Osteocyte (in vitro differentiated cells): ENCODE measurements around the gene RCAN3. TPM values are rescaled to one million over a fixed set of nuclear protein-coding genes. Genes with fewer than 3 reads are reported as not detected.

Source experiments
- DNase-seq: peaks from one replicate; pipeline ENCODE4 v3.0.0; 2021; ENCODE audit warnings: mixed read lengths; ENCODE audit not compliant: unreplicated experiment; ENCODE audit errors: extremely low spot score
- H3K27ac Mint-ChIP-seq: one replicate; pipeline ENCODE4 v1.8.0; 2021; ENCODE audit warnings: mild to moderate bottlenecking, mixed read lengths; ENCODE audit not compliant: unreplicated experiment
- H3K27me3 Mint-ChIP-seq: one replicate; pipeline ENCODE4 v1.8.0; 2021; ENCODE audit warnings: mixed read lengths; ENCODE audit not compliant: unreplicated experiment
- H3K36me3 Mint-ChIP-seq: one replicate; pipeline ENCODE4 v1.8.0; 2021; ENCODE audit warnings: mixed read lengths; ENCODE audit not compliant: unreplicated experiment
- H3K4me1 Mint-ChIP-seq: one replicate; pipeline ENCODE4 v1.8.0; 2021; ENCODE audit warnings: mixed read lengths; ENCODE audit not compliant: unreplicated experiment
- H3K4me3 Mint-ChIP-seq: one replicate; pipeline ENCODE4 v1.8.0; 2021; ENCODE audit warnings: mild to moderate bottlenecking, moderate library complexity, mixed read lengths; ENCODE audit not compliant: unreplicated experiment
- H3K9me3 Mint-ChIP-seq: one replicate; pipeline ENCODE4 v1.8.0; 2021; ENCODE audit warnings: mixed read lengths; ENCODE audit not compliant: unreplicated experiment
- total RNA-seq: library from RNA; stranded (reverse); gene quantifications from 2 replicates; pipeline ENCODE4 v1.2.1, GENCODE V29; 2021
- TF ChIP-seq, protein P1 (sequence below): fragments of 200-600 bp; sonication (generic); IDR thresholded peaks from 2 replicates; pipeline ENCODE4 v1.5.0; 2021; ENCODE audit warnings: antibody characterized with exemption, mild to moderate bottlenecking, moderate library complexity

Gene RCAN3
- total RNA-seq, 1 donor from 2014 or later = 9.8 TPM

DNA sequence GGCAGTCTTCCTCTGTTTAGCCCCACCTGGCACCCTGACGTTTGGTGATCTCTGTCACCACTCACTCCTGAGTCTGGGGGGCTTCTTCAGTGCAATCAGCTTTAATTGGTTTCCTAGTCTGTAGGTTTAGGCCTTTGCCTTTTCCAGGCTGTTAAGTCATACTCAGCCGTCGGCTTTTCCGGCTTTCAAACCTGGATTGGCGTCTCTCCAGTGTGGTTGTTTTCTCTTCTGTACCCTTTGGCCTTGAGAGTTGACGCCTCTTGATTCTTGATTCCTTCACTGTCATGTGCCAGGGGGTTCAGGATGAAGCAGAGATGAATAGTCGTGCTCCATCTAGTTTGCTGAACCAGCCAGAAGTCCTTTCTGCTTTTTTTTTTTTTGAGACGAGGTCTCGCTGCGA is 78.1 kb downstream of the RCAN3 start:
- Mint-ChIP-seq H3K36me3 (no peaks in the 10 kb centered on the region), H3K27me3 (peaks cover 6% of the 10 kb centered on the region), H3K4me3 (no peak overlapping the region), H3K4me1 (peaks cover 8% of the 10 kb centered on the region), H3K9me3 (peaks cover 10% of the 10 kb centered on the region), H3K27ac (no peak overlapping the region)
- no peak for DNase-seq
- TF ChIP-seq, protein P1, sequence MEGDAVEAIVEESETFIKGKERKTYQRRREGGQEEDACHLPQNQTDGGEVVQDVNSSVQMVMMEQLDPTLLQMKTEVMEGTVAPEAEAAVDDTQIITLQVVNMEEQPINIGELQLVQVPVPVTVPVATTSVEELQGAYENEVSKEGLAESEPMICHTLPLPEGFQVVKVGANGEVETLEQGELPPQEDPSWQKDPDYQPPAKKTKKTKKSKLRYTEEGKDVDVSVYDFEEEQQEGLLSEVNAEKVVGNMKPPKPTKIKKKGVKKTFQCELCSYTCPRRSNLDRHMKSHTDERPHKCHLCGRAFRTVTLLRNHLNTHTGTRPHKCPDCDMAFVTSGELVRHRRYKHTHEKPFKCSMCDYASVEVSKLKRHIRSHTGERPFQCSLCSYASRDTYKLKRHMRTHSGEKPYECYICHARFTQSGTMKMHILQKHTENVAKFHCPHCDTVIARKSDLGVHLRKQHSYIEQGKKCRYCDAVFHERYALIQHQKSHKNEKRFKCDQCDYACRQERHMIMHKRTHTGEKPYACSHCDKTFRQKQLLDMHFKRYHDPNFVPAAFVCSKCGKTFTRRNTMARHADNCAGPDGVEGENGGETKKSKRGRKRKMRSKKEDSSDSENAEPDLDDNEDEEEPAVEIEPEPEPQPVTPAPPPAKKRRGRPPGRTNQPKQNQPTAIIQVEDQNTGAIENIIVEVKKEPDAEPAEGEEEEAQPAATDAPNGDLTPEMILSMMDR = no peak

DNA sequence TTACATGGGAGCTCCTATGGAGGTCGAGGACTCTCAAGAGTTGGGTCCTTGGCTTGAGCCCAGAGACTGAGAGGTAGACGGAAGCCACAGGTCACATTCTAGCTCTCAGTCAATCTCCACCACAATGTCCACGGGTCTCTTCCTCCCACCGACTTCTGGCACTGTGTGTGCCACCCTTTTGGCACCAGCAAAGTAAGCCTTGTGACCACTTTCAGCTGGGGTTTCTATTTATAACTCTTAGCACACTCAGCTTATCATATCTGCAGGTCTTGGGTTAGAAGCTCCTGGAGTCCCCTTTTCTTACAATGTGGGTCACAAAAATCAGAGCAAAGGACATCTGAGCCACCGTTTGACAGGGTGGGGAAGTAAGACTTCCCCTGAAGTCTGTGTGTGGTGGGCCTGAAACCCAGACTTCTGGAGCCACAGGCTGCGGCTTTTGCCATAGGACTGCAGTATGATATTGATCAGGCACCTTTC is 81.6 kb downstream of the RCAN3 start:
- H3K36me3 Mint-ChIP-seq = no peaks in the 10 kb centered on the region
- H3K9me3 Mint-ChIP-seq = peaks cover 7% of the 10 kb centered on the region
- H3K27me3 Mint-ChIP-seq = peaks cover 10% of the 10 kb centered on the region
- DNase-seq = no peak
- no peak overlapping the region for H3K4me3 Mint-ChIP-seq
- H3K4me1 Mint-ChIP-seq = peaks cover 1% of the 10 kb centered on the region
- no peak overlapping the region for H3K27ac Mint-ChIP-seq
- TF ChIP-seq, protein P1 = no peak

DNA sequence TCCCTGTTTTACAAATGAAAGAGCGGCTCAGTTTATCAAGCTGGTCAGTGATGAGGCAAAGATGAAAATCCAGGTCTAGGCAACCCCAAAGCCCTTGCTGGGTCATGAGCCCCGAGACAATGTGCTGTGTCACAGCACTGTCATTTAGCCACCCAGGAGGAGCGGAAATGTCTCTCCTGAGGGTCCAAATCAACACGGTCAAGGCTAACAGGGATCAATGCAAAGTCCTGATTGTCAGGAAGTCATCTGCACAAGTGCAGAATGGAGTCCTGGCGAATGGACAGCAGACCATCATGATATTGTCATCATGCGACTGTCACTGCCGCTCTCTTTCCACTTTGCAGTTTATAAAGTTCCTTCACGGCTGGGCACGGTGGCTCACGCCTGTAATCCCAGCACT is 83.5 kb downstream of the RCAN3 start:
- Mint-ChIP-seq H3K27me3 (peaks cover 18% of the 10 kb centered on the region), H3K4me1 (peaks cover 1% of the 10 kb centered on the region), H3K9me3 (peaks cover 5% of the 10 kb centered on the region), H3K4me3 (no peak overlapping the region), H3K36me3 (no peaks in the 10 kb centered on the region), H3K27ac (no peak overlapping the region)
- DNase-seq = no peak
- TF ChIP-seq, protein P1 = no peak

DNA sequence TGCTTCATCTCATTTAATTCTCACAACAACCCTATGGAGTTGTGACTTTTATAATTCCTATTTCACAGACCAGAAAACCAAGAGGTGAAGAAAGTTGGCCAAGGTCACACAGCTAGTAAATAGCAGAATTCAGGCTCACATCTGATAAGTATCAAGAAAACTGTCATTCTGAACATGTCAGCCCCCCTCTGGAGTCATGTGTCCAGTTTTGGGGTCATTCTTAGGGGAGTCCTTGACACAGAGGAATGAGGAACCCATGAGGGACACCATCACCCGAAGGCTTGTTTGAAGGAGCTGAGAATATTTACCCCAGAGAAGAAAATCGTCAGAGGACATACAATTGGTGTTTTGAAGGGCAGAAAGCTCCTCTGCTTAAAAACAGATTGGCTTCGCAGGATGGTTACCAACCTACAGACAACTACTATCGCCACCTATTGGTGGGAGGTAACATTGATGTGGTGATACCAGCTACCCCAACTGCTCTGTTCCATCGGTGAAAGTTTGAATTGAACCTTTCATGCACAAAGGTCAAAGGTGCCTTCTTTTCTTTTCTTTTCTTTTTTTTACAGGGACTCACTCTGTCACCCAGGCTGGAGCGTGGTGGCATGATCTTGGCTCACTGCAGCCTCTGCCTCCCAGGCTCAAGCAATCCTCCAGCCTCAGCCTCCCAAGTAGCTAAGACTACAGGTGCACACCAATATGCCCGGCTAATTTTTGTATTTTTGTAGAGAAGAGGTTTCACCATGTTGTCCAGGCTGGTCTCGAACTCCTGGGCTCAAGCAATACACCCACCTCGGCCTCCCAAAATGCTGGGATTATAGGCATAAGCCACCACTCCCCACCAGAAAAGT is 84.6 kb downstream of the RCAN3 start:
- no peak for DNase-seq
- Mint-ChIP-seq H3K27me3 (peaks cover 20% of the 10 kb centered on the region), H3K4me1 (peaks cover 1% of the 10 kb centered on the region), H3K27ac (no peak overlapping the region), H3K36me3 (no peaks in the 10 kb centered on the region), H3K9me3 (peaks cover 4% of the 10 kb centered on the region), H3K4me3 (no peak overlapping the region)
- TF ChIP-seq, protein P1 = peak; percentile 80

DNA sequence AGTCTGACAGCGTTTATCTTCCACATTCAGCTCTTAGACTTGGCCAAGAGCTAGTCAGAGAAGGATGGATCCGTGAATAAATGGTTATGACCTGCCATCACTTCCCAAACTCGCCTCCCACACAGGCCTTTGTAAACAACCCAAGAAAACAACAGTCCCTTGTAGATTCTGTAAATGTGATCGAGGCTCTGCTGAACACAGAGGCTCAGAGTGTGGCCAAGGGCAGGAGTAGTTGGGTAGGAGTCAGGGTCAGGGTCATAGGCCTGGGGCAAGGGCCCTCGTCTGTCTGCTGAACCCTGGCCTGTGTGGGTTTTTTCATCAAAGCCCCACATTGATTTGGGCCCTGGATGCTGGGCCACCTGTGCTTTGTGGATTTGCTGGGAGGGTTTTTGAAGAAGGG is 85.9 kb downstream of the RCAN3 start:
- Mint-ChIP-seq H3K4me1 (peaks cover 1% of the 10 kb centered on the region), H3K4me3 (no peak overlapping the region), H3K9me3 (no peaks in the 10 kb centered on the region), H3K27me3 (peaks cover 20% of the 10 kb centered on the region), H3K27ac (no peak overlapping the region), H3K36me3 (no peaks in the 10 kb centered on the region)
- TF ChIP-seq, protein P1 = no peak
- no peak for DNase-seq
